Thymus (tissue), 11 donors: ENCODE results near the gene TPRG1. TPM values are rescaled to one million over a fixed set of nuclear protein-coding genes. Genes with fewer than 3 reads are reported as not detected.

ENCODE experiments used
- DNase-seq, 9 donors: peaks; one replicate each; pipeline ENCODE4 v3.0.0-alpha.2; 2013; ENCODE audit warnings: low spot score in 9 of 9, low read depth in 6 of 9, missing footprints in 1 of 9
- H3K27ac ChIP-seq, 2 donors: one replicate each; pipeline ENCODE4 v1.5.1; 2013; ENCODE audit warnings: control low read depth in 1 of 2, low read depth in 1 of 2, low read length in 1 of 2, mild to moderate bottlenecking in 1 of 2, moderate library complexity in 1 of 2
- H3K27me3 ChIP-seq, 2 donors: one replicate each; pipeline ENCODE4 v1.5.1; 2013; ENCODE audit warnings: low read length in 1 of 2; ENCODE audit not compliant: control insufficient read depth in 2 of 2, insufficient read depth in 1 of 2
- H3K36me3 ChIP-seq, 2 donors: one replicate each; pipeline ENCODE4 v1.5.1; 2013; ENCODE audit warnings: low read length in 1 of 2, mild to moderate bottlenecking in 1 of 2, moderate library complexity in 1 of 2; ENCODE audit not compliant: control insufficient read depth in 2 of 2, insufficient read depth in 2 of 2
- H3K4me1 ChIP-seq, 2 donors: one replicate each; pipeline ENCODE4 v1.5.1; 2013; ENCODE audit warnings: low read length in 2 of 2; ENCODE audit not compliant: control insufficient read depth in 2 of 2, insufficient read depth in 2 of 2
- H3K4me3 ChIP-seq, 2 donors: one replicate each; pipeline ENCODE4 v1.5.1; 2013; ENCODE audit warnings: low read length in 2 of 2, control low read depth in 1 of 2, mild to moderate bottlenecking in 1 of 2
- H3K9me3 ChIP-seq, 2 donors: one replicate each; pipeline ENCODE4 v1.5.1; 2013; ENCODE audit warnings: low read length in 1 of 2, mild to moderate bottlenecking in 1 of 2; ENCODE audit not compliant: control insufficient read depth in 2 of 2, insufficient read depth in 1 of 2
- WGBS: extraction: QIAGEN DNeasy Blood & Tissue Kit; methylation state at CpG from one replicate; pipeline ENCODE4 v1.1.7; 2013; 5-methylcytosine and 5-hydroxymethylcytosine counted together
- polyA plus RNA-seq: library from polyadenylated mRNA; stranded (reverse); fragments of 200-250 nt; gene quantifications from one replicate; pipeline ENCODE4 v1.2.3, GENCODE V29; 2013
- total RNA-seq: library from RNA; stranded (reverse); fragments of 120-200 nt; gene quantifications from one replicate; pipeline ENCODE4 v1.2.4, GENCODE V29; 2013
- donor health status: healthy.

TPRG1 gene
- total and polyA plus RNA-seq, 2 donors, result 1.8 to 3.2 TPM

GRCh38 chr3:189338366-189338765 lies 166.6 kb downstream of the TPRG1 start:
- 97% methylated on average over 4 of the region's 4 CpGs for WGBS
- DNase-seq, result no peak

DNA sequence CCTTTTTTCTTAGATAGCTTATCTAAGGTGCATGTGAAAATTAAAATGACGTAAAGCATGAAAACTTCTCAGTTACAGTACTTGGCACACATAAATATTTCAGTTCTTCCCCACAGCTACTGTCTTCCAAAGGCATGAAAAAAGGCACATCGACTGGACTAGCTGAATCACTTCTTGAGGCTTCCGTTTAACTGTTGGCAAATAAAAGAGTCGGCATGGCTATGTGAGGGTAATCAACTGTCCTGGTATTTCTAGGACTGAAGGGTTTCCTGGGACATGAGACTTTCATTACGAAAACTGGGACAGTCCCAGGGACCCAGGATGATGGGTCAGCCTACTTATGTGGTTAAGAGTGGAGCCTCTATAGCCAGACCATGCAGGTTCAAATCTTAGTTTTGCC lies 168.2 kb downstream of the TPRG1 start:
- DNase-seq, result no peak
- Histone ChIP-seq H3K9me3 (no peaks in the 10 kb centered on the region), H3K36me3 (no peaks in the 10 kb centered on the region), H3K4me3 (no peak overlapping the region), H3K27ac (no peak overlapping the region), H3K4me1 (peaks cover 0 to 6% of the 10 kb centered on the region in 2 donors), H3K27me3 (no peaks in the 10 kb centered on the region)
- 97% methylated on average over 5 of the region's 5 CpGs for WGBS

More at GRCh38 chr3:189338366-189338765, 166.6 kb downstream of the TPRG1 start:
- Histone ChIP-seq H3K9me3 (no peaks in the 10 kb centered on the region), H3K4me1 (peaks cover 0 to 8% of the 10 kb centered on the region in 2 donors), H3K4me3 (no peak overlapping the region), H3K36me3 (no peaks in the 10 kb centered on the region), H3K27ac (no peak overlapping the region), H3K27me3 (no peaks in the 10 kb centered on the region)

DNA sequence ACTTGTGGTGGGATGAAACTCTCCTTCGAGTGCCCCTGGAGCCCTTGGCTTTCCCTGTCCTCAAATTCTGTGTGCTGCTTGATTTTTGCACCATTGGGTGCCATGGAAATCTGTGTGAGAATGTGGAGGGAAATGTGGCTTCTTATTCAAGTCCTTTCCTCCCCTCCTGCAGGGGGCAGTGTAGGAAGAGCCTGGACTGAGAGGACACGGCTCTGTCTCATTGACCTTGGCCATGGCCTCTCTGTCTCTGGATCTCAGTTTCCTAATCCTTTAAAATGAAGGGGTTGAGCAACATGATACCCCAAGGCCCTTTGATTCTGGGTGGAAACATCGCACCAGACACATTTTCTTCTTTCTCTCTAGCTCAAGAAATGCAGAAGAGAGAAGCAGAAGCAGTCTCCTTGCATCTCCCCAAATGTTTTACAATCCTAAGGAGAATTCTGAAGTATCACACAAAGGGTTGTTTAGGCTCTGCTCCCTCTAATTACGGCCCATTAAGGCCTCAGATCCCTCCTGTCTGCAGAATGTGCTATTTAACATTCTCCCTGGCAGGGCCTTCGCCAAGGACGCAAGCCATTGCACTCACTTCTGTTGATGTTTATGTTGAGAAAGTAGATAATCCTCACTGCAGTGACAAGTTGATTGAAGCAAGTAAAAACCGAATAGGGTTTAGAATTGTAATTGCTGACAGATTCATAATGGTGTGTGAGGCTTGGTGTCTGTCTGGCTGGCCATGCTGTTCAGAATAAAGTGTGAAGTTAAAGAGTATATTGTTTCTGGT lies 169.1 kb downstream of the TPRG1 start:
- no peak for DNase-seq
- no peaks in the 10 kb centered on the region for H3K9me3 ChIP-seq
- no peak overlapping the region for H3K4me3 ChIP-seq
- H3K27ac ChIP-seq, result no peak overlapping the region
- H3K4me1 ChIP-seq, result peaks cover 0 to 5% of the 10 kb centered on the region in 2 donors
- 95% methylated on average over 7 of the region's 7 CpGs for WGBS
- H3K36me3 ChIP-seq, result no peaks in the 10 kb centered on the region
- H3K27me3 ChIP-seq, result no peaks in the 10 kb centered on the region

DNA sequence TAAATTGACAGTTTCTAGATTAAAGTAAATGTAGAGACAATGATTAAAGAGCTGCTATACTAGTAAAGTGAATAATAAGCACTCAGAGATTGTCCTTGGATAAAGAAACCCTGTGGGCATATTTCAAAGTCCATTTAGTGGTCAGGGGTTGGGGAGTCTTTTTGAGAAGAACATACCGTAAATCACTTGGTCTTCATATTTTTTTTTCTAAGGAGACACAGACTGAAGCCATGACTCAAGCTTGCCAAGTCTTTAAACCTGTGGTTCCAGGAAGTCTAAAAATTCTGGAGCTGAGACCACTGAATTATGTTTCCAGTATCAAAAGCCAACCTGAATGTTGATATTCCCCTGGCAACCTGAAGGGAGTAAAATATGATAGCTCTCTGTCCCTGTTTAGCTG lies 171.0 kb downstream of the TPRG1 start:
- DNase-seq, result no peak
- no peaks in the 10 kb centered on the region for H3K9me3 ChIP-seq

GRCh38 chr3:189344996-189345395 lies 173.2 kb downstream of the TPRG1 start:
- H3K9me3 ChIP-seq, result no peaks in the 10 kb centered on the region
- no peak for DNase-seq
- H3K4me1 ChIP-seq, result peaks cover 0 to 5% of the 10 kb centered on the region in 2 donors
- no peak overlapping the region for H3K27ac ChIP-seq
- 98% methylated on average over 5 of the region's 5 CpGs for WGBS
- no peak overlapping the region for H3K4me3 ChIP-seq
- no peaks in the 10 kb centered on the region for H3K36me3 ChIP-seq
- no peaks in the 10 kb centered on the region for H3K27me3 ChIP-seq

More for the DNA sequence above, 171.0 kb downstream of the TPRG1 start:
- no peak overlapping the region for H3K4me3 ChIP-seq
- H3K27ac ChIP-seq, result no peak overlapping the region
- H3K4me1 ChIP-seq, result peaks cover 0 to 5% of the 10 kb centered on the region in 2 donors
- H3K36me3 ChIP-seq, result no peaks in the 10 kb centered on the region
- 95% methylated on average over 1 of the region's 1 CpG for WGBS
- no peaks in the 10 kb centered on the region for H3K27me3 ChIP-seq

GRCh38 chr3:189349772-189350171 lies 178.0 kb downstream of the TPRG1 start:
- Histone ChIP-seq H3K27me3 (no peaks in the 10 kb centered on the region), H3K36me3 (no peaks in the 10 kb centered on the region), H3K4me1 (no peaks in the 10 kb centered on the region), H3K27ac (no peak overlapping the region), H3K4me3 (no peak overlapping the region), H3K9me3 (no peaks in the 10 kb centered on the region)
- WGBS, result 90% methylated on average over 3 of the region's 3 CpGs
- DNase-seq, result no peak

DNA sequence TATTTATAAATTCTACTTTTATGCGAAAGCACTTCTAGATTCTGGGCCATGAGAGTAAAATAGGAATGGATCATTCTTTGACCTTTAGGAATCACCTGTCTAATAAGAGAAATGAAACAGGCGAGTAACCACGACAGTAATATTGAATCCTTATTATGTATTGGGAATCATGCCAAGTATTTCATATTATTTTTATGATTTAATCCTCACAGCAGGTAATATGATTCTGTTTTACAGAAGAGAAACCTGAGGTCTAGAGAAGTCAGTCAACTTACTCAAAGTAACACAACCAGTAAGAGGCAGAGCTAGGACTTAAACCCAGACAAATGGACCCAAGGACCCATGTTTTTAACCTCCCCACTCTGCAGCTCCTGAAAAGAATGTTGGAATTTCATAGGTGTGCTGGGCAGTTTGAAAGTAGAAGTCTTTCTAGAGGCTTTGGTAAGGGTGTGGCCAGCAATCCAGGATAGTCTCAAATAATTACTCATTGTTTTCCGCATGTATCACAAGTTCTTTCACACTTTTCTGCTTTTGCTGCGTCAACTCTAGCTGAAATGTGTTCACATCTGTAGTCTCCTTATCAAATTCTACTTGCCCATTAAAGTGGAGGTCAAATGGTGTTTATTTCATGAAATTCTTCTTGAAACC lies 181.7 kb downstream of the TPRG1 start:
- Histone ChIP-seq H3K9me3 (no peaks in the 10 kb centered on the region), H3K27ac (no peak overlapping the region), H3K4me3 (no peak overlapping the region), H3K36me3 (no peaks in the 10 kb centered on the region), H3K27me3 (no peaks in the 10 kb centered on the region), H3K4me1 (peaks cover 0 to 10% of the 10 kb centered on the region in 2 donors)
- whole genome bisulfite sequencing, result 96% methylated on average over 5 of the region's 5 CpGs
- DNase-seq, result no peak

DNA sequence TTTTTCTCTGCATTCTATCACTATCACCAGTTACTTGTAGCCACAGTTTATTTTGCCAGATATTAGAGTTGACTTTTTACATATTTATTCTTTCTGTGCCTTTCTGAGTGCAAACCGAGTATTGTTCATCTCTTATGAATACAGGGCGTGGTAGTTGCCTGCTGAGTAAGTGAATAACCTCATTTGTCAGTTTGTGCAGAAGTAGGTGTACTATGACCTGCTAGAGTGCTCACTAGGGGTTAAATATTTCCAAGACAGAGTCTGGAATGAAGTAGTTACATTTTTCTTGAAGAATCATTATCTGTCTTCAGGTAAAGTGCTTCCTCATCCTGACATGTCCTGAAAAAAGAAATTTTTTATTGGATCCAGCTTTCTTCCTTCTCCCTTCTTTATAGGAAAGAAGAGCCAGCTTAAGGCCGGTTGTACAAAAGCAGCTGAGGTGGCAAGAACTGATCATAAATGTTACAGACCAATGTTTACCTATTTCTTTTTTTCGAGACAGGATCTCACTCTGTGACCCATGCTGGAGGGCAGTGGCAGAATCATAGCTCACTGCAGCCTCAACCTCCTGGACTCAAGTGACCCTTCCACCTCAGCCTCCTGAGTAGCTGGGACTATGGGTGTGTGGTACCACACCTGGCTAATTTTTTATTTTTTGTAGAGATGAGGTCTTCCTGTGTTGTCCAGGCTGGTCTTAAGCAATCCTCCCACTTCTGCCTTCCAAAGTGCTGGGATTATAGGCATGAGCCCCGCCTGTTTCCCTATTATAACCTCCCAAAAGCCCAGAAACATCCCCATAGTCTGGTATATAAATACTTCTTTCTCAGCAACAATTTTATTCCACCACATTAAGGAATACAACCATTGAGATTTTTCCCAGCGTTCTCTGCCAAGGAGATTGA lies 182.5 kb downstream of the TPRG1 start:
- H3K36me3 ChIP-seq, result no peaks in the 10 kb centered on the region
- H3K9me3 ChIP-seq, result no peaks in the 10 kb centered on the region
- H3K27ac ChIP-seq, result no peak overlapping the region
- peaks cover 0 to 10% of the 10 kb centered on the region in 2 donors for H3K4me1 ChIP-seq
- no peak overlapping the region for H3K4me3 ChIP-seq
- no peaks in the 10 kb centered on the region for H3K27me3 ChIP-seq
- no peak for DNase-seq
- WGBS, result 96% methylated on average over 6 of the region's 6 CpGs

DNA sequence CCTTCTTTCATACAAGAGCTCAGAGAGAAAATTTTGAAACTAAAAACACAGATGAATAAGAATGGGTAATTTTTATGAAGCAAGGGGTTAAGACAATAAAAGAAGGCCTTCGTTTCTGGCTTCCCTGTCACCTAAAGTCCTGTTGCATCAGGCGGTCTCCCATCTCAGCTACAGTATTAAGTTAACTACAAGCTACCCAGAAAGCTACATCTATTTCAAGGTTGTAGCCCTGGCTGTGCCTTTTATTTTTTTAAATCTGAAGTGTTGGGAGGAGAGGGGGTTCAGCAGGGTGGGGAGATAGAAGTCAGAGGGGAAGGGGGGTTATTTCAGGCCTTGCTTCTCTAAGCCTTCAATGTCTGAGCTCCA lies 183.3 kb downstream of the TPRG1 start:
- H3K9me3 ChIP-seq, result no peaks in the 10 kb centered on the region
- H3K4me3 ChIP-seq, result no peak overlapping the region
- H3K27me3 ChIP-seq, result no peaks in the 10 kb centered on the region
- 98% methylated on average over 2 of the region's 2 CpGs for WGBS
- peaks cover 0 to 10% of the 10 kb centered on the region in 2 donors for H3K4me1 ChIP-seq
- H3K27ac ChIP-seq, result no peak overlapping the region
- DNase-seq, result no peak
- no peaks in the 10 kb centered on the region for H3K36me3 ChIP-seq
